SK-N-SH treated with all-trans-retinoic acid at 6 μM for 48 hours (cell line): ENCODE results near the gene AP2A2.

Experiments
- ARNTL ChIP-seq: fragments of 450-650 bp; formaldehyde crosslinking; IDR thresholded peaks from 2 replicates; pipeline ENCODE4 v1.5.0; 2020; ENCODE audit warnings: low read depth, mild to moderate bottlenecking, moderate library complexity, borderline replicate concordance
- ESRRG ChIP-seq: fragments of 250-450 bp; sonication (Bioruptor Pico); IDR thresholded peaks from 2 replicates; pipeline ENCODE4 v1.6.1; 2021; ENCODE audit warnings: mild to moderate bottlenecking
- ISL1 ChIP-seq: fragments of 250-450 bp; sonication (Bioruptor Pico); IDR thresholded peaks from 2 replicates; pipeline ENCODE4 v2.1.2; 2022; ENCODE audit warnings: mild to moderate bottlenecking, moderate library complexity
- ZFP3 ChIP-seq: fragments of 250-450 bp; sonication (Bioruptor Pico); IDR thresholded peaks from 2 replicates; pipeline ENCODE4 v1.5.0; 2020; ENCODE audit warnings: mild to moderate bottlenecking, moderate library complexity
- ZFP30 ChIP-seq: fragments of 450-650 bp; formaldehyde crosslinking; IDR thresholded peaks from 2 replicates; pipeline ENCODE4 v1.5.0; 2022; ENCODE audit warnings: mild to moderate bottlenecking, moderate library complexity
- ZNF70 ChIP-seq: fragments of 450-650 bp; formaldehyde crosslinking; IDR thresholded peaks from 2 replicates; pipeline ENCODE4 v1.5.0; 2020; ENCODE audit warnings: mild to moderate bottlenecking, moderate library complexity
- TF ChIP-seq, protein P1 (sequence below): fragments of 250-450 bp; sonication (Bioruptor Pico); IDR thresholded peaks from 2 replicates; pipeline ENCODE4 v1.8.0; 2020; ENCODE audit warnings: mild to moderate bottlenecking, moderate library complexity, borderline replicate concordance
- TF ChIP-seq, protein P2 (sequence below): fragments of 250-450 bp; sonication (Bioruptor Pico); IDR thresholded peaks from 2 replicates; pipeline ENCODE4 v1.5.1; 2021; ENCODE audit warnings: mild to moderate bottlenecking, moderate library complexity
- TF ChIP-seq, protein P3 (sequence below): fragments of 250-450 bp; sonication (Bioruptor Pico); IDR thresholded peaks from 2 replicates; pipeline ENCODE4 v1.5.1; 2020; ENCODE audit warnings: low read depth, mild to moderate bottlenecking, moderate library complexity
- TF ChIP-seq, protein P4 (sequence below): fragments of 250-450 bp; sonication (Bioruptor Pico); IDR thresholded peaks from 2 replicates; pipeline ENCODE4 v1.5.0; 2020; ENCODE audit warnings: mild to moderate bottlenecking, moderate library complexity
- TF ChIP-seq, protein P5 (sequence below): fragments of 250-450 bp; sonication (Bioruptor Pico); IDR thresholded peaks from 2 replicates; pipeline ENCODE4 v1.8.0; 2021; ENCODE audit warnings: low read depth, mild to moderate bottlenecking, moderate library complexity, borderline replicate concordance

DNA sequence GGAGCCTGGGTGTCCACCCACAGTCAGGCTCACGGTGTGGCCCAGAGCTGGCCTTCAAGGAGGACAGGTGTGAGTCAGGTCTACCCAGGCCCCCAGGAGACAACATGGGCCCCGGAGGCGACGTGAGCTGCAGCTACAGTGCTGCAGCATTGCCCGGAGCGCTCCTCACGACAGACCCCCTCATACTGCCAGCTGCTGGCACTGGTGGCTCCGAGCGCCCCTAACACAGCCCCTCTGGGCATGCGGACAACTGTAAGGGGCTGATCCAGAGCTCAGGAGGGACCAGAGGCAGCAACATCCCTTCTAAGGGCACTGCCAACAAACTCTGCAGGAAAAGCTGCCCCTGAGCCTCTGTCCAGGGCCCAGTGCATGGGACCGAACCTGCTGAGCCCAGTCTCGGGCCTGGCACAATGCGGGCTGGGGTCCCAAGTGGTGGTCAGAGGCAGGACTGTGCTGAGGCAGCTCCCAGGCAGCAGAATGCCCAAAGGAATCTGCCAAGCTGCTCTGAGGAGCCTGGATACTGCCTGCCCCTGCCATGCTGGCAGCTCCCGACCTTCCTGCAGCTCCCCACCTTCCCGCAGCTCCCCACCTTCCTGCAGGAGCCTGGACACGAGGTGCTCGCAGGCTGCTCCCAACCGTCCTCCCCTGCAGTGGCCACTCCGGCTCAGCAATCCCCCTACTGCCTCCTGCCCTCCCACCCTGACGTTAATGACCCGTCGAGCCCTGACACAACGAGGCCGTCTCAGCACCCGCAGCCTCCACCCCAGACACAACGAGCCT, 30.1 kb upstream of the AP2A2 start:
- TF ChIP-seq ZFP3 (CRISPR knock-in tag), result no peak
- no peak for TF ChIP-seq ZFP30 (CRISPR knock-in tag)
- no peak for TF ChIP-seq ISL1 (CRISPR knock-in tag)
- no peak for TF ChIP-seq ESRRG (CRISPR knock-in tag)
- TF ChIP-seq, protein P1, sequence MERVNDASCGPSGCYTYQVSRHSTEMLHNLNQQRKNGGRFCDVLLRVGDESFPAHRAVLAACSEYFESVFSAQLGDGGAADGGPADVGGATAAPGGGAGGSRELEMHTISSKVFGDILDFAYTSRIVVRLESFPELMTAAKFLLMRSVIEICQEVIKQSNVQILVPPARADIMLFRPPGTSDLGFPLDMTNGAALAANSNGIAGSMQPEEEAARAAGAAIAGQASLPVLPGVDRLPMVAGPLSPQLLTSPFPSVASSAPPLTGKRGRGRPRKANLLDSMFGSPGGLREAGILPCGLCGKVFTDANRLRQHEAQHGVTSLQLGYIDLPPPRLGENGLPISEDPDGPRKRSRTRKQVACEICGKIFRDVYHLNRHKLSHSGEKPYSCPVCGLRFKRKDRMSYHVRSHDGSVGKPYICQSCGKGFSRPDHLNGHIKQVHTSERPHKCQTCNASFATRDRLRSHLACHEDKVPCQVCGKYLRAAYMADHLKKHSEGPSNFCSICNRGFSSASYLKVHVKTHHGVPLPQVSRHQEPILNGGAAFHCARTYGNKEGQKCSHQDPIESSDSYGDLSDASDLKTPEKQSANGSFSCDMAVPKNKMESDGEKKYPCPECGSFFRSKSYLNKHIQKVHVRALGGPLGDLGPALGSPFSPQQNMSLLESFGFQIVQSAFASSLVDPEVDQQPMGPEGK (CRISPR knock-in tag), result no peak
- TF ChIP-seq, protein P2, sequence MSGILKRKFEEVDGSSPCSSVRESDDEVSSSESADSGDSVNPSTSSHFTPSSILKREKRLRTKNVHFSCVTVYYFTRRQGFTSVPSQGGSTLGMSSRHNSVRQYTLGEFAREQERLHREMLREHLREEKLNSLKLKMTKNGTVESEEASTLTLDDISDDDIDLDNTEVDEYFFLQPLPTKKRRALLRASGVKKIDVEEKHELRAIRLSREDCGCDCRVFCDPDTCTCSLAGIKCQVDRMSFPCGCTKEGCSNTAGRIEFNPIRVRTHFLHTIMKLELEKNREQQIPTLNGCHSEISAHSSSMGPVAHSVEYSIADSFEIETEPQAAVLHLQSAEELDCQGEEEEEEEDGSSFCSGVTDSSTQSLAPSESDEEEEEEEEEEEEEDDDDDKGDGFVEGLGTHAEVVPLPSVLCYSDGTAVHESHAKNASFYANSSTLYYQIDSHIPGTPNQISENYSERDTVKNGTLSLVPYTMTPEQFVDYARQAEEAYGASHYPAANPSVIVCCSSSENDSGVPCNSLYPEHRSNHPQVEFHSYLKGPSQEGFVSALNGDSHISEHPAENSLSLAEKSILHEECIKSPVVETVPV (CRISPR knock-in tag), result no peak
- TF ChIP-seq, protein P3, sequence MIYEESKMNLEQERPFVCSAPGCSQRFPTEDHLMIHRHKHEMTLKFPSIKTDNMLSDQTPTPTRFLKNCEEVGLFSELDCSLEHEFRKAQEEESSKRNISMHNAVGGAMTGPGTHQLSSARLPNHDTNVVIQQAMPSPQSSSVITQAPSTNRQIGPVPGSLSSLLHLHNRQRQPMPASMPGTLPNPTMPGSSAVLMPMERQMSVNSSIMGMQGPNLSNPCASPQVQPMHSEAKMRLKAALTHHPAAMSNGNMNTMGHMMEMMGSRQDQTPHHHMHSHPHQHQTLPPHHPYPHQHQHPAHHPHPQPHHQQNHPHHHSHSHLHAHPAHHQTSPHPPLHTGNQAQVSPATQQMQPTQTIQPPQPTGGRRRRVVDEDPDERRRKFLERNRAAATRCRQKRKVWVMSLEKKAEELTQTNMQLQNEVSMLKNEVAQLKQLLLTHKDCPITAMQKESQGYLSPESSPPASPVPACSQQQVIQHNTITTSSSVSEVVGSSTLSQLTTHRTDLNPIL, result no peak
- TF ChIP-seq, protein P4, sequence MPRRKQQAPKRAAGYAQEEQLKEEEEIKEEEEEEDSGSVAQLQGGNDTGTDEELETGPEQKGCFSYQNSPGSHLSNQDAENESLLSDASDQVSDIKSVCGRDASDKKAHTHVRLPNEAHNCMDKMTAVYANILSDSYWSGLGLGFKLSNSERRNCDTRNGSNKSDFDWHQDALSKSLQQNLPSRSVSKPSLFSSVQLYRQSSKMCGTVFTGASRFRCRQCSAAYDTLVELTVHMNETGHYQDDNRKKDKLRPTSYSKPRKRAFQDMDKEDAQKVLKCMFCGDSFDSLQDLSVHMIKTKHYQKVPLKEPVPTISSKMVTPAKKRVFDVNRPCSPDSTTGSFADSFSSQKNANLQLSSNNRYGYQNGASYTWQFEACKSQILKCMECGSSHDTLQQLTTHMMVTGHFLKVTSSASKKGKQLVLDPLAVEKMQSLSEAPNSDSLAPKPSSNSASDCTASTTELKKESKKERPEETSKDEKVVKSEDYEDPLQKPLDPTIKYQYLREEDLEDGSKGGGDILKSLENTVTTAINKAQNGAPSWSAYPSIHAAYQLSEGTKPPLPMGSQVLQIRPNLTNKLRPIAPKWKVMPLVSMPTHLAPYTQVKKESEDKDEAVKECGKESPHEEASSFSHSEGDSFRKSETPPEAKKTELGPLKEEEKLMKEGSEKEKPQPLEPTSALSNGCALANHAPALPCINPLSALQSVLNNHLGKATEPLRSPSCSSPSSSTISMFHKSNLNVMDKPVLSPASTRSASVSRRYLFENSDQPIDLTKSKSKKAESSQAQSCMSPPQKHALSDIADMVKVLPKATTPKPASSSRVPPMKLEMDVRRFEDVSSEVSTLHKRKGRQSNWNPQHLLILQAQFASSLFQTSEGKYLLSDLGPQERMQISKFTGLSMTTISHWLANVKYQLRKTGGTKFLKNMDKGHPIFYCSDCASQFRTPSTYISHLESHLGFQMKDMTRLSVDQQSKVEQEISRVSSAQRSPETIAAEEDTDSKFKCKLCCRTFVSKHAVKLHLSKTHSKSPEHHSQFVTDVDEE, result no peak
- TF ChIP-seq, protein P5, sequence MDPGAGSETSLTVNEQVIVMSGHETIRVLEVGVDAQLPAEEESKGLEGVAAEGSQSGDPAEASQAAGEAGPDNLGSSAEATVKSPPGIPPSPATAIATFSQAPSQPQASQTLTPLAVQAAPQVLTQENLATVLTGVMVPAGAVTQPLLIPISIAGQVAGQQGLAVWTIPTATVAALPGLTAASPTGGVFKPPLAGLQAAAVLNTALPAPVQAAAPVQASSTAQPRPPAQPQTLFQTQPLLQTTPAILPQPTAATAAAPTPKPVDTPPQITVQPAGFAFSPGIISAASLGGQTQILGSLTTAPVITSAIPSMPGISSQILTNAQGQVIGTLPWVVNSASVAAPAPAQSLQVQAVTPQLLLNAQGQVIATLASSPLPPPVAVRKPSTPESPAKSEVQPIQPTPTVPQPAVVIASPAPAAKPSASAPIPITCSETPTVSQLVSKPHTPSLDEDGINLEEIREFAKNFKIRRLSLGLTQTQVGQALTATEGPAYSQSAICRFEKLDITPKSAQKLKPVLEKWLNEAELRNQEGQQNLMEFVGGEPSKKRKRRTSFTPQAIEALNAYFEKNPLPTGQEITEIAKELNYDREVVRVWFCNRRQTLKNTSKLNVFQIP (CRISPR knock-in tag), result no peak
- TF ChIP-seq ARNTL (CRISPR knock-in tag), result no peak
- no peak for TF ChIP-seq ZNF70 (CRISPR knock-in tag)
